ENCODE data around the gene KDM4C.

Gene KDM4C

GRCh38 chr9:7115606-7116005, 357.8 kb downstream of the KDM4C start:
- no peak for DNase-seq

GRCh38 chr9:7117676-7118561, 360.1 kb downstream of the KDM4C start:
- DNase-seq, result no peak

GRCh38 chr9:7118633-7119032, 360.9 kb downstream of the KDM4C start:
- DNase-seq, result no peak

GRCh38 chr9:7119612-7120011, 361.8 kb downstream of the KDM4C start:
- no peak for DNase-seq

- DNase-seq, result no peak
These were observed 363.3 kb downstream of the KDM4C start for GRCh38 chr9:7121055-7121454.

GRCh38 chr9:7121664-7122063, 363.9 kb downstream of the KDM4C start:
- no peak for DNase-seq

GRCh38 chr9:7123743-7124142, 366.0 kb downstream of the KDM4C start:
- DNase-seq, result no peak

GRCh38 chr9:7125231-7125630, 367.5 kb downstream of the KDM4C start:
- DNase-seq, result no peak

GRCh38 chr9:7129391-7129790, 371.6 kb downstream of the KDM4C start:
- no peak for DNase-seq

GRCh38 chr9:7130266-7130820, 372.6 kb downstream of the KDM4C start:
- DNase-seq, result no peak

GRCh38 chr9:7132605-7133004, 374.8 kb downstream of the KDM4C start:
- DNase-seq, result no peak

- no peak for DNase-seq
These were observed 378.0 kb downstream of the KDM4C start for GRCh38 chr9:7135735-7136134.

- no peak for DNase-seq
These were observed 379.3 kb downstream of the KDM4C start for GRCh38 chr9:7137040-7137439.

- DNase-seq, result no peak
These were observed 379.8 kb downstream of the KDM4C start for GRCh38 chr9:7137571-7137970.

- no peak for DNase-seq
These were observed 382.1 kb downstream of the KDM4C start for GRCh38 chr9:7139886-7140285.

GRCh38 chr9:7140401-7140800, 382.6 kb downstream of the KDM4C start:
- DNase-seq, result no peak

- DNase-seq, result no peak
These were observed 385.9 kb downstream of the KDM4C start for GRCh38 chr9:7143645-7144200.

- DNase-seq, result no peak
These were observed 386.7 kb downstream of the KDM4C start for GRCh38 chr9:7144265-7145046.

- DNase-seq, result no peak
These were observed 387.7 kb downstream of the KDM4C start for GRCh38 chr9:7145361-7146069.

- no peak for DNase-seq
These were observed 388.8 kb downstream of the KDM4C start for GRCh38 chr9:7146582-7146981.

GRCh38 chr9:7147121-7148090, 389.6 kb downstream of the KDM4C start:
- DNase-seq, result no peak
